Measurements from ENCODE around the gene NBPF4.
"Not testable (repeated sequence)": the region's sequence is repeated elsewhere in the genome, so short reads cannot be mapped to it uniquely, and the experiment has no call there.

The NBPF4 gene

GRCh38 chr1:108209456-108210108 lies 34.3 kb downstream of the NBPF4 start:
- no peak for DNase-seq

DNA sequence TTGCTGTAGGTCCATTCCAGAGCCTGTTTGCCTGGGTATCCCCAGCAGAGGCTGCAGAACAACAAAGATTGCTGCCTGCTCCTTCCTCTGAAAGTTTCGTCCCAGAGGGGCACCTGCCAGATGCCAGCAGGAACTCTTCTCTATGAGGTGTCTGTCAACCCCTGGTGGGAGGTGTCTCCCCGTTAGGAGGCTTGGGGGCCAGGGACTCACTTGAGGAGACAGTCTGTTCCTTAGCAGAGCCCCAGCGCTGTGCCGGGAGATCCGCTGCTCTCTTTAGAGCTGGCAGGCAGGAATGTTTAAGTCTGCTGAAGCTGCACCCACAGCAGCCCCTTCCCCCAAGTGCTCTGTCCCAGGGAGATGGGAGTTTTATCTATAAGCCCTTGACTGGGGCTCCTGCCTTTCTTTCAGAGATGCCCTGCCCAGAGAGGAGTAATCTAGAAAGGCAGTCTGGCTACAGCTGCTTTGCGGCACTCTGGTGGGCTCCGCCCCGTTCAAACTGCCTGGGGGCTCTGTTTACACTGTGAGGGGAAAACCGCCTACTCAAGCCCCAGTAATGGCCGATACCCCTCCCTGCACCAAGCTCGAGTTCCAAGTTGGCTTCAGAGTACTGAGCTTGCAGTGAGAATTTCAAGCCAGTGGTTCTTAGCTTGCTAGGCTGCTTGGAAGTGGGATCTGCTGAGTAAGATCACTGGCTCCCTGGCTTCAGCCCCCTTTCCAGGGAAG lies 35.0 kb downstream of the NBPF4 start:
- no peak for DNase-seq

- not testable (repeated sequence) for DNase-seq
These were observed 40.3 kb downstream of the NBPF4 start for GRCh38 chr1:108203582-108203981.

GRCh38 chr1:108201687-108202086 lies 42.2 kb downstream of the NBPF4 start:
- no peak for DNase-seq

DNA sequence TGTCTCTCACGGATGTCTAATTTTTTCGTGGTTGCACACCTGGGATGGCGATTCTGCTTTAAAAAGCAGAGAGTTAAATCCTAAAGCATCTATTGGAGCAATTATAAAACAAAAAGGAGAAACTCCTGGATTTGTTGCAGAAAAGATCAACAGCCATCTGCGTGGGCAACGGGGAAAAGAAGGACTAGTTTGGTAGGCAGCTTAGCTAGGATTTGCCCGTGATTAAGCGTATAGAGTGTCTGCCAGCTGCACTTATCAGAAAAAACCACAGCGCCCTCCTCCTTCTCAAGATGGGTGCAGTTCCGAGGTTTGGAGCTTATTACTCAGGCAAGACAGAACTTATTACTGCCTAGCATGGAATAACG lies 43.2 kb downstream of the NBPF4 start:
- peak; percentile 39 for DNase-seq

DNA sequence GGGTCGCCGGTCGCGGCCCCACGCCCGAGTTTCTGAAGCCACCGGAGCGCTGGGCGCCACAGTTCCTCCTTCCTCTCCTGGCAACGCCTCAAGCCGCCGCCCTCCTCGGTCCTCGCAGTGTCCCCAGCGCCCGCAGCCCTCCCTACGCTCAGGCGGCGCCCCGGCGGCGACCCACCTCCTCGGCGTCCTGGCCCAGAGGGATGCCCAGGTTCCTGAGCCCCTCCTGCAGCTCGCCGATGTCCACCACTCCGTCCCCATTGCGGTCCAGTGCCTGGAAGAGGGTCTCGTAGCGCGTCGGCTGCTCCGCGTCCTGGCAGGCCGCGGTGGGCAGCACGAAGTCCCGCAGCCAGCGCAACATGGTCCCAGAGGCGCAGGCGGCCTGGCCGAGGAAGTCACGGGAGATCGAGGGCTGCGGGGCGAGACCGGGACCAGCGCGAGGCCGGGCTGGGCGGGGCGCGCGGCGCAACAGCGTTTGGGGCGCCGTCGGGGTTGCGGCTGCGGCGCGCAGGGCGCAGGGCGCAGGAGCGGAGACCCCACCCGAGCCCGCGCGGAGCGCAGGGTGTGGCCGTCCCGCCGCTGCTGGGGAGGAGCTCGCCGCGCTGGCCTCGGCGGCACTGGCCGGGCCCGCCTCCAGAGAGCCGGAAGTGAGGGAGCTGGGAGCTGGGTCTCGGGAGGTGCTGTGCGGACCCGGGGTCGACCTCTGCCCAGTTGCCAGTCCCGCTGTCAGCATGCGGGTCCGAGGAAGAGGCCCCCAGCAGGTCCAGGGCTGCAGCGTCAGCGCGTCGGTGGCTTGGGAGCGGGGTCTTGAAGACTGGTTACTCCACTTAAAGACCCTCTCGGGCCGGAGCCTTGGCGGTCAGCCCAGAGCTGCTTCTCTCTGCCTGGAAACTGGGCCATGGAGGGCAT lies 43.8 kb downstream of the NBPF4 start, which contains the start of gene SLC25A24:
Gene SLC25A24 (minus strand): TSS at position 563 of the 906 bp plus-strand sequence. CDS start 205 bp downstream, at position 358.
- peak; percentile 55 for DNase-seq

GRCh38 chr1:108199201-108199691 lies 44.6 kb downstream of the NBPF4 start:
- DNase-seq = peak; percentile 19

DNA sequence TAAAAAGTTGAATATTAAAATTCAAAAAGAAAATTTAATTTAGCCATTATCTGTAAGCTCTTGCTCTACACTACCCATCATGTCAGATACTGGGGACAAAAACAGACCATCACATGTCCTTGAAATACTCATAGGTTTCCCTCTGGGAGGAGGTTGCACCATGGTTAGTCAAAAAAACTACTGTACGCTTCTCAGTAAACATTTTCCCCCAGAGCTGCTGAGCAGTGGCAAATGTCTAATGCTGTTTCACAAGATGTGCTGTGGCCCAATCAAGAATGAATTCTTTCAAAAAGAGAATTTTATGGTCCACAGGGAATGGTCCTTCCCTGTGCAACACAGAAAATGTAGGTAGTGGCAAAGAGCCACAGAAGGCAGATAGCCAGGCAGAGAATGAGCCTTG lies 49.8 kb downstream of the NBPF4 start:
- DNase-seq = no peak

GRCh38 chr1:108193333-108193732 lies 50.5 kb downstream of the NBPF4 start:
- DNase-seq = no peak

DNA sequence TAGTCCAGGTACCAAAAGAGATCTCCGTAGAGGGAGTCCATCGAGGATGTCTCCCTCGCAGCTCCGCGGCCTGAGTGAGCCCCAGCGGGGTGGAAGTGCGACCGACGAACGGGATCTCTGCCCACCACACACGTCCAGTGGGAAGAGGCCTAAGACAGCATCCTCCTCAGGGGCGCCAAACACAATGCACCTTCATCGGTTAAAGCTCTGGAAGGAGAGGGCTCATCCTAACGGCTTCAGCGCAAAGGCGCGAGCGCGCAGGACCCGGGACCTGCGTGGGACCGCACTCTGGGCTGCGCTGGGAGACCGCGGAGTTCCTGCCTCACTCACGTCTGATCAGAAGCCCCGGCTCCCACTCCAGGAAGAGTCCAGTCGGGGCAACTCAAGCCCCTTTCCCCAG lies 51.3 kb downstream of the NBPF4 start:
- DNase-seq = no peak

DNA sequence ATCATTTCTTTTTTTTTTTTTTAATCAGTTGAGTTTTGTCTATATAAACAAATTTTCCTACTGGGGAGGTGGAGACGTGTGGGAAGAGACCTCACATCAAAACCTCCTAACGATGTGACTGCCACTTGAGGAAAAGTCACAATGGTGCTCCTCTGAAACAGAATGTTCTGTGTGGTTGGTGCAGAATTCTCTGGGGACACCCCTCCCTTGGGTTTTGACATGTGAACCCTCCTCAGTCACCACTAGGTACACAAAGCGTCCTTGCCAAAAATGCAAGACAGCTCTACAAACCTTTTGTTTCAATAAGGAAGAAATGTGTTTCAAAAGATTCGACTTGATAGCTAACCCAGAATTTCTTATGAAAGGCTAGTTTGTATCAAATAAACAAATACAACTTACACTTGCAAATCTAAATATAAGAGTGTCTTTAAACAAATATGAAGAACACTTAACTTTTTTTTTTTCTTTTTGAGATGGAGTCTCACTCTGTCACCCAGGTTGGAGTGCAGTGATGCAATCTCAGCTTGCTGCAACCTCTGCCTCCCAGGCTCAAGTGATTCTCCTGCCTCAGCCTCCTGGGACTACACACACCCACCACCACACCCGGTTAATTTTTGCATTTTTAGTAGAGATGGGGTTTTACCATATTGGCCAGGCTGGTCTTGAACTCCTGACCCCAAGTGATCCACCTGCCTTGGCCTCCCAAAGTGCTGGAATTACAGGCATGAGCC lies 53.0 kb downstream of the NBPF4 start:
- DNase-seq = no peak

DNA sequence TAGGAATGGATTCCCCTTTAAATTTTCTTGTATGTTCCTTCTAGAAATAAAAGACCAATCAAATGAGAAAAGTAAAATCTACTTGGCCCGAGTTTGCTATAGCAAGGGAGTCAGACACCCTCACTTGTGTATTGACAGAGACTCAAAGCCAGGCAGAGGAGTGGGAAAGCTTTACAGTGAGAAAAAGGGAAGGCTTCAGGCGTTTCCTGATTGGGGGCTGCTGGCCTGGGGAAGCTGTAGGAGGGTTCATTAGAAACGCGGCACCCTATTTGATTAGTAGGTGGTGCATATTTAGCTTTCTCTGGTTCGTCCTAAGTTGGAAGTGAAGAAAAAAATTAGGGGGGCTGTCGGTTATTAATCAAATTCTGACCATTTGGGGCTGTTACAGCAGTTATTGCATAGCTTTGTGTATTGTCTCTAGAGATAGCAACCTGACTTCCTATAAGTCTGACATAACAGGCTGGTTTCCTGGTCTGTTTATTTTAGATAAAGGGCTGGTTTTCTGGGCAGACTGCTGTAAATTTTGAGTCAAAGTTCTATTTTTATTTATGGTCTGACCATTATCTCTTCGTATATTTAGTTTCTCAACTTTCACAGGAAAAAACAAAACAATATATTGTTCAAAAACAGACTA lies 53.8 kb downstream of the NBPF4 start:
- no peak for DNase-seq

GRCh38 chr1:108188801-108189200 lies 55.1 kb downstream of the NBPF4 start:
- no peak for DNase-seq

GRCh38 chr1:108182959-108183700 lies 60.7 kb downstream of the NBPF4 start:
- DNase-seq = no peak

GRCh38 chr1:108179018-108179417 lies 64.9 kb downstream of the NBPF4 start:
- no peak for DNase-seq
